ENCODE measurements around the gene BEST1.

Gene BEST1

GRCh38 chr11:61985869-61986268 is 35.7 kb downstream of the BEST1 start:
- no peak overlapping the region for H3K4me2 ChIP-seq (ENCODE audit: insufficient read depth, low read length)

GRCh38 chr11:61994981-61995380 is 44.8 kb downstream of the BEST1 start:
- H3K27me3 ChIP-seq (ENCODE audit: insufficient read depth, low read length, poor library complexity), result no peaks in the 10 kb centered on the region
- no peaks in the 10 kb centered on the region for H3K4me1 ChIP-seq (ENCODE audit: insufficient read depth, low read length)
- no peak for ATAC-seq (ENCODE audit: insufficient read depth, low read depth)

More at GRCh38 chr11:61985869-61986268, 35.7 kb downstream of the BEST1 start:
- H2AFZ ChIP-seq (ENCODE audit: low read depth, low read length), result no peak overlapping the region
- ATAC-seq (ENCODE audit: insufficient read depth, low read depth) (no peak), DNase-seq (no peak)
- TF ChIP-seq CTCF (IDR thresholded peaks at IDR 0.05; ENCODE audit: borderline replicate concordance, extremely low read depth, low read length, poor library complexity, severe bottlenecking), result no peak
- no peak for TF ChIP-seq EZH2 (IDR thresholded peaks at IDR 0.05; ENCODE audit: borderline replicate concordance, low read depth, low read length, severe bottlenecking)
- no peaks in the 10 kb centered on the region for H3K79me2 ChIP-seq (ENCODE audit: insufficient read depth, low read length)
- H3K9me3 ChIP-seq (ENCODE audit: insufficient read depth, low read length, severe bottlenecking), result no peaks in the 10 kb centered on the region
- H3K36me3 ChIP-seq (ENCODE audit: insufficient read depth, low read length), result no peaks in the 10 kb centered on the region
- no peaks in the 10 kb centered on the region for H4K20me1 ChIP-seq (ENCODE audit: insufficient read depth, low read length)
- peaks cover 3% of the 10 kb centered on the region for H3K27me3 ChIP-seq (ENCODE audit: insufficient read depth, low read length, poor library complexity)
- no peak overlapping the region for H3K4me3 ChIP-seq (ENCODE audit: low read depth in 1 of 2, low read length in 2 of 2)
- no peaks in the 10 kb centered on the region for H3K4me1 ChIP-seq (ENCODE audit: insufficient read depth, low read length)
- H3K9ac ChIP-seq (ENCODE audit: low read depth, low read length), result no peak overlapping the region
- no peak overlapping the region for H3K27ac ChIP-seq (ENCODE audit: low read length)

DNA sequence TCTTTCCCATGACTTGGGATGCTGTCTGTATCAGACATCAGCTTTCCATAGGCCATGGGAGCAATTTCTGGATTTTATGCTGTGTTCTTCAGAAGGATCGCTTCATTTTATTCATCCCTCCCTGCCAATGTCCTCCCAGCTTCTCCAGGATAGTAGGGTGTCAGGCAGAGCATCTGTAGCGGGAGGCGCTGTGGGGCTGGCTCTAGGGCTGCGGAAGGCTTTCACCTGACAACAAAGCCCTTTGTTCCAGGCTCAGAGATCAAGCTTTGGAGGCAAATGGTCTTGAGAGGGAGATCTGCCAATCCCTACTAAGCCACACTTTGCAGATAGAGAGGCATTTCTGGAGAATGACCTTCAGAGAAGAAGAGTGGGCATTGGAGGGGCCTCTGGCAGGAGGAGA is 46.8 kb downstream of the BEST1 start:
- no peak overlapping the region for H3K27ac ChIP-seq (ENCODE audit: low read length)

More at GRCh38 chr11:61994981-61995380, 44.8 kb downstream of the BEST1 start:
- TF ChIP-seq EZH2 (IDR thresholded peaks at IDR 0.05; ENCODE audit: borderline replicate concordance, low read depth, low read length, severe bottlenecking), result no peak
- TF ChIP-seq CTCF (IDR thresholded peaks at IDR 0.05; ENCODE audit: borderline replicate concordance, extremely low read depth, low read length, poor library complexity, severe bottlenecking), result no peak
- Histone ChIP-seq H3K9me3 (ENCODE audit: insufficient read depth, low read length, severe bottlenecking) (peaks cover 8% of the 10 kb centered on the region), H3K4me3 (ENCODE audit: low read depth in 1 of 2, low read length in 2 of 2) (no peak overlapping the region), H3K79me2 (ENCODE audit: insufficient read depth, low read length) (no peaks in the 10 kb centered on the region), H3K27ac (ENCODE audit: low read length) (no peak overlapping the region), H3K9ac (ENCODE audit: low read depth, low read length) (no peak overlapping the region), H3K36me3 (ENCODE audit: insufficient read depth, low read length) (no peaks in the 10 kb centered on the region), H2AFZ (ENCODE audit: low read depth, low read length) (no peak overlapping the region), H4K20me1 (ENCODE audit: insufficient read depth, low read length) (no peaks in the 10 kb centered on the region), H3K4me2 (ENCODE audit: insufficient read depth, low read length) (no peak overlapping the region)
- DNase-seq, result no peak

More for the DNA sequence above, 46.8 kb downstream of the BEST1 start:
- TF ChIP-seq CTCF (IDR thresholded peaks at IDR 0.05; ENCODE audit: borderline replicate concordance, extremely low read depth, low read length, poor library complexity, severe bottlenecking), result no peak
- no peak for TF ChIP-seq EZH2 (IDR thresholded peaks at IDR 0.05; ENCODE audit: borderline replicate concordance, low read depth, low read length, severe bottlenecking)
- DNase-seq, result no peak
- Histone ChIP-seq H3K4me3 (ENCODE audit: low read depth in 1 of 2, low read length in 2 of 2) (no peak overlapping the region), H3K79me2 (ENCODE audit: insufficient read depth, low read length) (no peaks in the 10 kb centered on the region), H2AFZ (ENCODE audit: low read depth, low read length) (no peak overlapping the region), H3K36me3 (ENCODE audit: insufficient read depth, low read length) (no peaks in the 10 kb centered on the region), H4K20me1 (ENCODE audit: insufficient read depth, low read length) (no peaks in the 10 kb centered on the region), H3K27me3 (ENCODE audit: insufficient read depth, low read length, poor library complexity) (no peaks in the 10 kb centered on the region), H3K9me3 (ENCODE audit: insufficient read depth, low read length, severe bottlenecking) (peaks cover 8% of the 10 kb centered on the region), H3K4me2 (ENCODE audit: insufficient read depth, low read length) (no peak overlapping the region), H3K9ac (ENCODE audit: low read depth, low read length) (no peak overlapping the region), H3K4me1 (ENCODE audit: insufficient read depth, low read length) (no peaks in the 10 kb centered on the region)
- ATAC-seq (ENCODE audit: insufficient read depth, low read depth), result no peak

All from DND-41 (cell line).